K562 (cell line): ENCODE measurements around the gene BHLHE40. TPM values are rescaled to one million over a fixed set of nuclear protein-coding genes. Genes with fewer than 3 reads are reported as not detected.

Source experiments
- ARNT ChIP-seq, 2 experiments: fragments of 450-650 bp; IDR thresholded peaks; 2 replicates each; pipeline ENCODE4 v1.6.1; 2016; ENCODE audit warnings: mild to moderate bottlenecking in 1 of 2
- ATF2 ChIP-seq: sonication (generic); formaldehyde crosslinking; IDR thresholded peaks from 2 replicates; pipeline ENCODE4 v1.8.1; 2022; ENCODE audit warnings: missing genetic modification reagents
- BRD4 ChIP-seq: fragments of 200-600 bp; sonication (generic); IDR thresholded peaks from 2 replicates; pipeline ENCODE4 v1.6.1; 2017; ENCODE audit warnings: inconsistent platforms
- BRD9 ChIP-seq: fragments of 450-650 bp; IDR thresholded peaks from 2 replicates; pipeline ENCODE4 v1.6.1; 2018; ENCODE audit warnings: low read depth; ENCODE audit not compliant: partially characterized antibody
- CAMTA2 ChIP-seq: fragments of 250-450 bp; sonication (Bioruptor Pico); conservative IDR thresholded peaks from 2 replicates; pipeline ENCODE4 v1.5.1; 2022
- CHD1 ChIP-seq: fragments of 200-600 bp; sonication (generic); IDR thresholded peaks from one replicate; pipeline ENCODE4 v1.6.1; 2012; ENCODE audit warnings: mild to moderate bottlenecking, moderate library complexity, low read length, inconsistent platforms
- CREB3 ChIP-seq: fragments of 450-650 bp; conservative IDR thresholded peaks from 2 replicates; pipeline ENCODE4 v1.6.1; 2016; ENCODE audit warnings: missing genetic modification characterization, low read depth, mild to moderate bottlenecking, missing compliant biosample characterization, moderate library complexity
- DMBX1 ChIP-seq: fragments of 250-450 bp; sonication (Bioruptor Pico); IDR thresholded peaks from 2 replicates; pipeline ENCODE4 v1.8.0; 2022; ENCODE audit warnings: inconsistent platforms, mild to moderate bottlenecking, moderate library complexity, borderline replicate concordance
- DPF2 ChIP-seq: fragments of 450-650 bp; IDR thresholded peaks from 2 replicates; pipeline ENCODE4 v1.6.1; 2016
- ELF1 ChIP-seq: fragments of 200-800 bp; sonication (Bioruptor generic); IDR thresholded peaks from 2 replicates; pipeline ENCODE4 v1.6.1; 2016; ENCODE audit warnings: missing genetic modification characterization, missing compliant biosample characterization
- ELF2 ChIP-seq: fragments of 250-450 bp; sonication (Bioruptor Pico); IDR thresholded peaks from 2 replicates; pipeline ENCODE4 v1.5.0; 2021; ENCODE audit warnings: mild to moderate bottlenecking
- HES1 ChIP-seq: fragments of 450-650 bp; IDR thresholded peaks from 2 replicates; pipeline ENCODE4 v1.6.1; 2016; ENCODE audit warnings: low read depth, mild to moderate bottlenecking, moderate library complexity
- L3MBTL2 ChIP-seq: fragments of 450-650 bp; IDR thresholded peaks from 2 replicates; pipeline ENCODE4 v1.6.1; 2016; ENCODE audit warnings: mild to moderate bottlenecking, moderate library complexity
- MAFF ChIP-seq: IDR thresholded peaks from 2 replicates; pipeline ENCODE4 v1.6.1; 2012; ENCODE audit warnings: low read length, improper control_type of control experiment
- NFXL1 ChIP-seq: fragments of 450-650 bp; formaldehyde crosslinking; IDR thresholded peaks from 2 replicates; pipeline ENCODE4 v1.4.0; 2021; ENCODE audit warnings: mild to moderate bottlenecking
- RNF219 ChIP-seq: fragments of 250-450 bp; sonication (Bioruptor Pico); IDR thresholded peaks from 2 replicates; pipeline ENCODE4 v1.5.0; 2022; ENCODE audit warnings: mild to moderate bottlenecking
- SAP30 ChIP-seq: fragments of 200-600 bp; sonication (generic); IDR thresholded peaks from 2 replicates; pipeline ENCODE4 v1.6.1; 2012; ENCODE audit warnings: borderline replicate concordance, low read depth, mild to moderate bottlenecking, moderate library complexity, low read length, control low read depth, inconsistent platforms; ENCODE audit not compliant: insufficient read depth, poor library complexity, severe bottlenecking
- ZNF282 ChIP-seq: sonication (generic); formaldehyde crosslinking; IDR thresholded peaks from 2 replicates; pipeline ENCODE4 v1.8.1; 2023; ENCODE audit warnings: missing genetic modification reagents
- ZNF551 ChIP-seq: fragments of 250-450 bp; sonication (Bioruptor Pico); IDR thresholded peaks from 2 replicates; pipeline ENCODE4 v1.5.0; 2021; ENCODE audit warnings: mild to moderate bottlenecking, moderate library complexity
- polyA plus RNA-seq, 8 experiments: library from polyadenylated mRNA; depleted of rRNA in 4 of 8; stranded (reverse) in 5 of 8; unstranded in 3 of 8; fragments of >200 nt; fragmentation: Nextera tagmentation in 2 of 8; fragmentation: Illumina TruSeq in 1 of 8; extraction: Ambion mirVana in 2 of 8; extraction: Trizol in 1 of 8; gene quantifications; 2 replicates each; pipeline versions ENCODE4 v1.2.1 to v1.2.3, GENCODE V29; 2011 to 2014; ENCODE audit warnings: inconsistent platforms in 1 of 8, missing spikeins in 1 of 8
- total RNA-seq, 7 experiments: library from RNA; depleted of rRNA in 6 of 7; stranded (reverse); fragments of >200 nt in 6 of 7; fragmentation: Illumina TruSeq in 2 of 7; extraction: Trizol in 2 of 7; gene quantifications; 2 replicates each; pipeline versions ENCODE4 v1.2.1 to v1.2.3, GENCODE V29; 2011 to 2021; ENCODE audit warnings: low replicate concordance in 1 of 7
- TF ChIP-seq, protein P1 (sequence below), 2 experiments: fragments of 450-650 bp; IDR thresholded peaks; 2 replicates each; pipeline ENCODE4 v1.6.1; 2018; ENCODE audit warnings: mild to moderate bottlenecking in 2 of 2, low read depth in 1 of 2; ENCODE audit not compliant: partially characterized antibody in 2 of 2

Gene BHLHE40
- total and polyA plus RNA-seq, 9 of the 15 experiments (the other 6 are each of a cell fraction or from before 2014, with no cell fraction given): 12.0 to 83.9 (median 31.4) TPM

GRCh38 chr3:4977853-4978203 lies 1.4 kb upstream of the BHLHE40 start (continued):
- TF ChIP-seq ELF1 (tag) (no peak), RNF219 (0 out of 2 replicates have a peak, but pooled peaks have one; percentile 61), CREB3 (peak; percentile 47; the same call in 1 of the 2 replicates), BRD9 (peak; percentile 75), HES1 (peak; percentile 51; the same call in 1 of the 2 replicates), MAFF (no peak), L3MBTL2 (no peak), SAP30 (peak; percentile 46), ZNF282 (CRISPR knock-in tag) (no peak), ATF2 (CRISPR knock-in tag) (no peak), BRD4 (peak; percentile 84; the same call in 1 of the 2 replicates), DPF2 (peak; percentile 66; the same call in 1 of the 2 replicates), DMBX1 (no peak), ZNF551 (CRISPR knock-in tag) (no peak), NFXL1 (CRISPR knock-in tag) (peak; percentile 28; the same call in 1 of the 2 replicates), ARNT (IDR thresholded peaks at IDR 0.05) (no peak), CAMTA2 (CRISPR knock-in tag) (peak; percentile 62; the same call in 1 of the 2 replicates), CHD1 (no peak), ELF2 (peak; percentile 34; the same call in 1 of the 2 replicates)
- TF ChIP-seq, protein P1, sequence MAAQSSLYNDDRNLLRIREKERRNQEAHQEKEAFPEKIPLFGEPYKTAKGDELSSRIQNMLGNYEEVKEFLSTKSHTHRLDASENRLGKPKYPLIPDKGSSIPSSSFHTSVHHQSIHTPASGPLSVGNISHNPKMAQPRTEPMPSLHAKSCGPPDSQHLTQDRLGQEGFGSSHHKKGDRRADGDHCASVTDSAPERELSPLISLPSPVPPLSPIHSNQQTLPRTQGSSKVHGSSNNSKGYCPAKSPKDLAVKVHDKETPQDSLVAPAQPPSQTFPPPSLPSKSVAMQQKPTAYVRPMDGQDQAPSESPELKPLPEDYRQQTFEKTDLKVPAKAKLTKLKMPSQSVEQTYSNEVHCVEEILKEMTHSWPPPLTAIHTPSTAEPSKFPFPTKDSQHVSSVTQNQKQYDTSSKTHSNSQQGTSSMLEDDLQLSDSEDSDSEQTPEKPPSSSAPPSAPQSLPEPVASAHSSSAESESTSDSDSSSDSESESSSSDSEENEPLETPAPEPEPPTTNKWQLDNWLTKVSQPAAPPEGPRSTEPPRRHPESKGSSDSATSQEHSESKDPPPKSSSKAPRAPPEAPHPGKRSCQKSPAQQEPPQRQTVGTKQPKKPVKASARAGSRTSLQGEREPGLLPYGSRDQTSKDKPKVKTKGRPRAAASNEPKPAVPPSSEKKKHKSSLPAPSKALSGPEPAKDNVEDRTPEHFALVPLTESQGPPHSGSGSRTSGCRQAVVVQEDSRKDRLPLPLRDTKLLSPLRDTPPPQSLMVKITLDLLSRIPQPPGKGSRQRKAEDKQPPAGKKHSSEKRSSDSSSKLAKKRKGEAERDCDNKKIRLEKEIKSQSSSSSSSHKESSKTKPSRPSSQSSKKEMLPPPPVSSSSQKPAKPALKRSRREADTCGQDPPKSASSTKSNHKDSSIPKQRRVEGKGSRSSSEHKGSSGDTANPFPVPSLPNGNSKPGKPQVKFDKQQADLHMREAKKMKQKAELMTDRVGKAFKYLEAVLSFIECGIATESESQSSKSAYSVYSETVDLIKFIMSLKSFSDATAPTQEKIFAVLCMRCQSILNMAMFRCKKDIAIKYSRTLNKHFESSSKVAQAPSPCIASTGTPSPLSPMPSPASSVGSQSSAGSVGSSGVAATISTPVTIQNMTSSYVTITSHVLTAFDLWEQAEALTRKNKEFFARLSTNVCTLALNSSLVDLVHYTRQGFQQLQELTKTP (IDR thresholded peaks at IDR 0.05; ENCODE audit: low read depth in 1 of 2, partially characterized antibody in 2 of 2): peak; percentile 50 to 60
